Fibroblast of lung (primary cell): ENCODE data around the gene KCNK18.

Experiments
- CTCF ChIP-seq, 2 donors: IDR thresholded peaks in 1 of 2; conservative IDR thresholded peaks in 1 of 2; 1 replicate in 1 of 2; 2 replicates in 1 of 2; pipeline ENCODE4 v1.5.1; 2011 to 2012; ENCODE audit warnings: low read length in 2 of 2, control low read depth in 1 of 2, inconsistent platforms in 1 of 2, low read depth in 1 of 2, mild to moderate bottlenecking in 1 of 2
- EZH2 ChIP-seq: IDR thresholded peaks from 2 replicates; pipeline ENCODE4 v1.5.1; 2012; ENCODE audit warnings: low read length, control low read depth, mild to moderate bottlenecking; ENCODE audit errors: missing control alignments

GRCh38 chr10:117170244-117170643 lies 27.0 kb upstream of the KCNK18 start:
- TF ChIP-seq CTCF (conservative IDR thresholded peaks at IDR 0.05 in 1 of 2, IDR thresholded peaks at IDR 0.05 in 1 of 2; ENCODE audit: low read depth in 1 of 2, low read length in 2 of 2) (no peak), EZH2 (peak; percentile 46)
